IPS-18a (cell line): ENCODE measurements around the gene PCDHGA1.
"Not testable (repeated sequence)": the region's sequence is repeated elsewhere in the genome, so short reads cannot be mapped to it uniquely, and the experiment has no call there.

Experiments
- H3K27ac ChIP-seq: one replicate; pipeline ENCODE4 v1.5.1; 2013; ENCODE audit warnings: low read length
- H3K27me3 ChIP-seq: one replicate; pipeline ENCODE4 v1.6.1; 2013; ENCODE audit warnings: mild to moderate bottlenecking, low read length; ENCODE audit not compliant: control insufficient read depth, insufficient read depth
- H3K36me3 ChIP-seq: one replicate; pipeline ENCODE4 v1.6.1; 2013; ENCODE audit warnings: low read depth, low read length; ENCODE audit not compliant: control insufficient read depth
- H3K4me1 ChIP-seq: one replicate; pipeline ENCODE4 v1.6.1; 2013; ENCODE audit warnings: low read depth, low read length; ENCODE audit not compliant: control insufficient read depth
- H3K4me3 ChIP-seq: one replicate; pipeline ENCODE4 v1.5.1; 2013; ENCODE audit warnings: low read length
- H3K9ac ChIP-seq: one replicate; pipeline ENCODE4 v1.6.1; 2013; ENCODE audit warnings: mild to moderate bottlenecking, low read length, moderate library complexity
- H3K9me3 ChIP-seq: one replicate; pipeline ENCODE4 v1.6.1; 2013; ENCODE audit warnings: low read depth, low read length; ENCODE audit not compliant: control insufficient read depth

The PCDHGA1 gene

DNA sequence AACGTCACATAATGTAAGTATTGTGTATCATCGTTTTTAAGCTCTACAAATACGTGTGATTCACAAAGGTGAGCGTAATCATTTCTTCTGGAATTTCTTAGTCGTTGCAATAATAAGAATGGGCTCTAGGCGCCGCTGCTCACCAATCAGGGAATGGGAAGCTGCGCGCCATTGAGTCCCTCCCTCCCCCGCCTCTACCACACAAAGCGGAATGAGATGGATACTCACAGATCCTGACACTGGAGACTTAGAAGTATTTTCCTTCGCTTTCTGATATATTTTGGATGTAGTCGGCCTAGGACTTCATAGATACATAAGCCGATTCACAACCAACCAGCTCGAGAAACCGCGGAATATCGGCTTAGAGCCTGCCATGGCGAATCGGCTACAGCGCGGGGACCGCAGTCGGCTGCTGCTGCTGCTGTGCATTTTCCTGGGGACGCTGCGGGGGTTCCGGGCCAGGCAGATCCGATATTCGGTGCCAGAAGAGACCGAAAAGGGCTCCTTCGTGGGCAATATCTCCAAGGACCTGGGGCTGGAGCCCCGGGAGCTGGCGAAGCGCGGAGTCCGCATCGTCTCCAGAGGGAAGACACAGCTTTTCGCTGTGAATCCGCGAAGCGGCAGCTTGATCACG lies 90.7 kb downstream of the PCDHGA1 start, which contains the start of gene PCDHGA11:
Gene PCDHGA11, plus strand, starts transcription at position 197 of the 634 bp plus-strand sequence. Its CDS starts 177 bp downstream, at position 374.
- Histone ChIP-seq H3K9ac (no peak within 1 kb of the TSS), H3K27me3 (peaks cover 8% of the 10 kb centered on the region), H3K36me3 (no peaks in the 10 kb centered on the region), H3K27ac (no peak within 1 kb of the TSS), H3K4me3 (peak within 1 kb of the TSS; percentile 5), H3K9me3 (peaks cover 51% of the 10 kb centered on the region), H3K4me1 (no peaks in the 10 kb centered on the region)

DNA sequence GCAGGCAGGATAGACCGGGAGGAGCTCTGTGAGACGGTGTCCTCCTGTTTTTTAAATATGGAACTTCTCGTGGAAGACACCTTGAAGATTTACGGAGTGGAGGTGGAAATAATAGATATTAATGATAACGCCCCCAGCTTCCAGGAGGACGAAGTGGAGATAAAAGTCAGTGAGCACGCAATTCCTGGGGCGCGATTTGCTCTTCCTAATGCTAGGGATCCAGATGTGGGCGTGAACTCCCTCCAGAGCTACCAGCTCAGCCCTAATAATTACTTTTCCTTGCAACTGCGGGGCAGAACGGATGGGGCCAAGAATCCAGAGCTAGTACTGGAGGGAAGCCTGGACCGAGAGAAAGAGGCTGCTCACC lies 91.2 kb downstream of the PCDHGA1 start:
- H3K27ac ChIP-seq: no peak overlapping the region
- no peaks in the 10 kb centered on the region for H3K36me3 ChIP-seq
- H3K9ac ChIP-seq: no peak overlapping the region
- peaks cover 56% of the 10 kb centered on the region for H3K9me3 ChIP-seq
- H3K4me3 ChIP-seq: no peak overlapping the region
- no peaks in the 10 kb centered on the region for H3K4me1 ChIP-seq
- H3K27me3 ChIP-seq: peaks cover 8% of the 10 kb centered on the region

- H3K4me3 ChIP-seq: no peak overlapping the region
- no peaks in the 10 kb centered on the region for H3K36me3 ChIP-seq
Measured at GRCh38 chr5:141422742-141423291, 92.5 kb downstream of the PCDHGA1 start.

GRCh38 chr5:141427783-141428426 lies 97.6 kb downstream of the PCDHGA1 start:
- Histone ChIP-seq H3K36me3 (no peaks in the 10 kb centered on the region), H3K27me3 (no peaks in the 10 kb centered on the region), H3K4me3 (no peak overlapping the region), H3K4me1 (no peaks in the 10 kb centered on the region), H3K9ac (no peak overlapping the region), H3K9me3 (peaks cover 56% of the 10 kb centered on the region), H3K27ac (no peak overlapping the region)

More at GRCh38 chr5:141422742-141423291, 92.5 kb downstream of the PCDHGA1 start:
- no peak overlapping the region for H3K27ac ChIP-seq
- no peak overlapping the region for H3K9ac ChIP-seq
- peaks cover 8% of the 10 kb centered on the region for H3K27me3 ChIP-seq
- H3K9me3 ChIP-seq: peaks cover 69% of the 10 kb centered on the region
- H3K4me1 ChIP-seq: no peaks in the 10 kb centered on the region

GRCh38 chr5:141430332-141431113 lies 100.2 kb downstream of the PCDHGA1 start, which contains the start of gene PCDHGA12:
Gene PCDHGA12 (plus strand): TSS chr5:141430507. CDS start chr5:141430760, 253 bp downstream.
- no peaks in the 10 kb centered on the region for H3K27me3 ChIP-seq
- no peaks in the 10 kb centered on the region for H3K4me1 ChIP-seq
- H3K36me3 ChIP-seq: no peaks in the 10 kb centered on the region
- H3K9ac ChIP-seq: no peak within 1 kb of the TSS
- H3K9me3 ChIP-seq: peaks cover 50% of the 10 kb centered on the region
- no peak within 1 kb of the TSS for H3K27ac ChIP-seq
- H3K4me3 ChIP-seq: no peak within 1 kb of the TSS

DNA sequence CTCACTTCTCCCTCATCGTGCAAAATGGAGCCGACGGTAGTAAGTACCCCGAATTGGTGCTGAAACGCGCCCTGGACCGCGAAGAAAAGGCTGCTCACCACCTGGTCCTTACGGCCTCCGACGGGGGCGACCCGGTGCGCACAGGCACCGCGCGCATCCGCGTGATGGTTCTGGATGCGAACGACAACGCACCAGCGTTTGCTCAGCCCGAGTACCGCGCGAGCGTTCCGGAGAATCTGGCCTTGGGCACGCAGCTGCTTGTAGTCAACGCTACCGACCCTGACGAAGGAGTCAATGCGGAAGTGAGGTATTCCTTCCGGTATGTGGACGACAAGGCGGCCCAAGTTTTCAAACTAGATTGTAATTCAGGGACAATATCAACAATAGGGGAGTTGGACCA lies 101.0 kb downstream of the PCDHGA1 start:
- no peak overlapping the region for H3K27ac ChIP-seq
- no peaks in the 10 kb centered on the region for H3K4me1 ChIP-seq
- H3K27me3 ChIP-seq: no peaks in the 10 kb centered on the region
- no peaks in the 10 kb centered on the region for H3K36me3 ChIP-seq
- peaks cover 44% of the 10 kb centered on the region for H3K9me3 ChIP-seq
- no peak overlapping the region for H3K9ac ChIP-seq
- no peak overlapping the region for H3K4me3 ChIP-seq

DNA sequence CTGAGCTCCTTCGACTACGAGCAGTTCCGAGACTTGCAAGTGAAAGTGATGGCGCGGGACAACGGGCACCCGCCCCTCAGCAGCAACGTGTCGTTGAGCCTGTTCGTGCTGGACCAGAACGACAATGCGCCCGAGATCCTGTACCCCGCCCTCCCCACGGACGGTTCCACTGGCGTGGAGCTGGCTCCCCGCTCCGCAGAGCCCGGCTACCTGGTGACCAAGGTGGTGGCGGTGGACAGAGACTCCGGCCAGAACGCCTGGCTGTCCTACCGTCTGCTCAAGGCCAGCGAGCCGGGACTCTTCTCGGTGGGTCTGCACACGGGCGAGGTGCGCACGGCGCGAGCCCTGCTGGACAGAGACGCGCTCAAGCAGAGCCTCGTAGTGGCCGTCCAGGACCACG lies 102.0 kb downstream of the PCDHGA1 start:
- not testable (repeated sequence) for H3K4me1 ChIP-seq, H3K27me3 ChIP-seq, H3K36me3 ChIP-seq, H3K27ac ChIP-seq, H3K9ac ChIP-seq, H3K4me3 ChIP-seq
- peaks cover 34% of the 10 kb centered on the region for H3K9me3 ChIP-seq

- not testable (repeated sequence) for H3K9ac ChIP-seq, H3K4me3 ChIP-seq, H3K27ac ChIP-seq, H3K27me3 ChIP-seq, H3K4me1 ChIP-seq, H3K36me3 ChIP-seq
- H3K9me3 ChIP-seq: peaks cover 30% of the 10 kb centered on the region
Measured at GRCh38 chr5:141432726-141433125, 102.4 kb downstream of the PCDHGA1 start.

DNA sequence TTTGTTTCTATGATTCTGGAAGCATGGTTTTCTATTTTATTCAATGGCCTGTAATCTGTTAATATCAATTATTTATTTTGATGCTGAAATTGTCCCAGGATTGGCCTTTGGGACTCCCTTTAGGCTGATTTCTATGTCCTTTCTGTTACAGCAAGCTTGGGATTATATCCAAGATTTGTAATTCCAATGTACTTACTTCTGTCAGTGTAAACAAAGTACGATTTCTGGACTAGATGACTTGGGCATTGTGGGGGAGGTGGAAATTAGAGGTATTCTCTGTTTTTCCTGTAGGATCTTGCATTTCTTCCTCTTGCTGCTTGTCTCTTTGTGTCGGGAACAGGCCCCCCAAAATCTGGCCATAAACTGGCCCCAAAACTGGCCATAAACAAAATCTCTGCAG lies 103.7 kb downstream of the PCDHGA1 start:
- H3K27me3 ChIP-seq: no peaks in the 10 kb centered on the region
- no peak overlapping the region for H3K4me3 ChIP-seq
- H3K9ac ChIP-seq: no peak overlapping the region
- H3K4me1 ChIP-seq: no peaks in the 10 kb centered on the region
- H3K27ac ChIP-seq: no peak overlapping the region
- H3K36me3 ChIP-seq: no peaks in the 10 kb centered on the region
- H3K9me3 ChIP-seq: peaks cover 27% of the 10 kb centered on the region

DNA sequence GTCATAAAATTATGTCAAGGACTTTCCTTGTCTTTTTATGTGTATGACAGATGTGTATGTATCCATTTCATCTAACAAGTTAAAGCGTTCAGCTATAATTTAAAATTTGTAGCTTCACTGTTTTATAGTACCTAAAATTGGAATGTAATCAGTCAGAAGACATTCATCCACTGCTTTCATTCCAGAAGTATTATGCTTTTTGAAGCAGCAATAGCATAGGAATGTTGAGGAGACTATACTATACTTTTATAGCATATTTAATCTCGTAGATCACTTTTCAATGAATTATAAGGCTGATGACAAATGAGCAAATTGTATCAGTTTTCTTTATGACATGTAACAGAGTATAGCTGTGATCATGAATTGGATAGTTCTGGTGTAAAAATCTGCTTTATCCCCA lies 106.9 kb downstream of the PCDHGA1 start:
- H3K4me1 ChIP-seq: no peaks in the 10 kb centered on the region
- no peak overlapping the region for H3K27ac ChIP-seq
- H3K9ac ChIP-seq: no peak overlapping the region
- H3K27me3 ChIP-seq: no peaks in the 10 kb centered on the region
- H3K4me3 ChIP-seq: no peak overlapping the region
- no peaks in the 10 kb centered on the region for H3K36me3 ChIP-seq
- peaks cover 5% of the 10 kb centered on the region for H3K9me3 ChIP-seq

DNA sequence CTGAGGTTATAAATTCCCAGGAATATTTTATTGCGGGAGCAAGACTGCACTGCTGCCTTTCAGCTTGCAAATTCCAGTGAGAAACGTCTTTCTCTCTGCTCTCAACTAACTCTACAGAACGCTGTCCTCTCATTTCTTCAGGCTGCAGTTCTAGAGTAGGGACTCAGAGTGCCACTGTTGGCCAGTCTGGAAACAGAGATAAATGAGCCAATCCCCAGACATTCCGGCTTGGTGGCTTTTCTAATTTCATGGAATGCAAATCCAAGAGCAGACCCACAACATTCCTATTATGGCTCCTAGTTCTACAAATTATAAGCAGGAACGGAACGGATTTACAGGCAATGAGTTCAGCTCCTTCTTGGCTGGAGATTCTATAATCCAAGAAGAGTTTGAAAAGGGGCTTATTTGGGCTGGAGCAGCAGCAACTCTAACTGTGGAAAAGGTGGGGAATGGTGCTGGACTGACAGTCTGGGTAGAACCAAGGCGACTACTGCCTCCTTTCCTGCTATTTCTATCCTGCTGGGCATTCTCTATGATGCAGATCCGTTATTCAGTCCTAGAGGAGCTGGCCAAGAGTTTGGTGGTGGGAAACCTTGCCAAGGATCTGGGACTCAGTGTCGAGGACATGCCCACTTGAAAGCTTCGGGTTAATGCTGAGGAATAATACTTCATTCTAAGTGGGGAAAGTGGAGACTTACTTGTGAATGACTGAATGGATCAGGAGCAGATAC lies 109.3 kb downstream of the PCDHGA1 start:
- no peak overlapping the region for H3K27ac ChIP-seq
- H3K4me1 ChIP-seq: no peaks in the 10 kb centered on the region
- no peak overlapping the region for H3K4me3 ChIP-seq
- H3K36me3 ChIP-seq: no peaks in the 10 kb centered on the region
- H3K9ac ChIP-seq: no peak overlapping the region
- H3K27me3 ChIP-seq: no peaks in the 10 kb centered on the region
- H3K9me3 ChIP-seq: no peaks in the 10 kb centered on the region
